HG03469 (cell line): ENCODE measurements around the gene CHST14.

ENCODE experiments used
- ATAC-seq: cut with Tn5 transposase; IDR thresholded peaks from one replicate; pipeline ENCODE4 v1.9.1; 2021; ENCODE audit warnings: mild to moderate bottlenecking, moderate library complexity, moderate number of reproducible peaks; ENCODE audit not compliant: unreplicated experiment

The CHST14 gene

GRCh38 chr15:40487816-40488682 lies 17.3 kb downstream of the CHST14 start:
- ATAC-seq = no peak

- no peak for ATAC-seq
Observed at GRCh38 chr15:40489274-40490175, 18.7 kb downstream of the CHST14 start.

GRCh38 chr15:40493089-40493840 lies 22.5 kb downstream of the CHST14 start:
- ATAC-seq = no peak

GRCh38 chr15:40495516-40495915 lies 24.7 kb downstream of the CHST14 start:
- ATAC-seq = no peak

- ATAC-seq = no peak
Observed at GRCh38 chr15:40498418-40498817, 27.6 kb downstream of the CHST14 start.

- no peak for ATAC-seq
Observed at GRCh38 chr15:40498891-40499290, 28.1 kb downstream of the CHST14 start.

GRCh38 chr15:40499931-40500330 lies 29.1 kb downstream of the CHST14 start:
- ATAC-seq = no peak

- no peak for ATAC-seq
Observed at GRCh38 chr15:40500568-40501330, 30.0 kb downstream of the CHST14 start.

GRCh38 chr15:40501487-40501886 lies 30.7 kb downstream of the CHST14 start:
- ATAC-seq = no peak

- no peak for ATAC-seq
Observed at GRCh38 chr15:40506964-40507571, 36.3 kb downstream of the CHST14 start.

- ATAC-seq = no peak
Observed at GRCh38 chr15:40508216-40508615, 37.4 kb downstream of the CHST14 start.

- no peak for ATAC-seq
Observed at GRCh38 chr15:40510201-40510600, 39.4 kb downstream of the CHST14 start.

GRCh38 chr15:40511093-40511471 lies 40.3 kb downstream of the CHST14 start:
- peak; percentile 33 for ATAC-seq

- ATAC-seq = peak; percentile 20
Observed at GRCh38 chr15:40511472-40512133, 40.8 kb downstream of the CHST14 start.

- ATAC-seq = no peak
Observed at GRCh38 chr15:40512440-40512839, 41.7 kb downstream of the CHST14 start.

GRCh38 chr15:40513609-40514008 lies 42.8 kb downstream of the CHST14 start:
- no peak for ATAC-seq

GRCh38 chr15:40516322-40516721 lies 45.5 kb downstream of the CHST14 start:
- ATAC-seq = no peak
